NCI-H2196 treated with DMSO at 0.1 percent for 48 hours (cell line): Measurements from ENCODE around the gene ASAP2.

Experiments used
- DNase-seq: peaks from one replicate; lab custom pipeline; 2025; ENCODE audit not compliant: unreplicated experiment; lab: John Stamatoyannopoulos, UW

ASAP2 gene

GRCh38 chr2:9230051-9230802, 23.6 kb downstream of the ASAP2 start:
- no peak for DNase-seq

GRCh38 chr2:9230881-9231280, 24.3 kb downstream of the ASAP2 start:
- no peak for DNase-seq

GRCh38 chr2:9231291-9232165, 24.9 kb downstream of the ASAP2 start:
- DNase-seq, result no peak

- no peak for DNase-seq
These were observed 25.5 kb downstream of the ASAP2 start for GRCh38 chr2:9232166-9232479.

GRCh38 chr2:9232886-9233285, 26.3 kb downstream of the ASAP2 start:
- no peak for DNase-seq

- DNase-seq, result no peak
These were observed 28.1 kb downstream of the ASAP2 start for GRCh38 chr2:9234680-9235146.

GRCh38 chr2:9235147-9236044, 28.8 kb downstream of the ASAP2 start:
- DNase-seq, result no peak

GRCh38 chr2:9236045-9236344, 29.4 kb downstream of the ASAP2 start:
- no peak for DNase-seq

GRCh38 chr2:9236867-9237266, 30.3 kb downstream of the ASAP2 start:
- no peak for DNase-seq

GRCh38 chr2:9237831-9238230, 31.2 kb downstream of the ASAP2 start:
- no peak for DNase-seq

- DNase-seq, result no peak
These were observed 32.1 kb downstream of the ASAP2 start for GRCh38 chr2:9238591-9239326.

GRCh38 chr2:9239616-9240015, 33.0 kb downstream of the ASAP2 start:
- no peak for DNase-seq

GRCh38 chr2:9240745-9241144, 34.1 kb downstream of the ASAP2 start:
- DNase-seq, result no peak

- no peak for DNase-seq
These were observed 34.6 kb downstream of the ASAP2 start for GRCh38 chr2:9241233-9241632.

- DNase-seq, result no peak
These were observed 36.7 kb downstream of the ASAP2 start for GRCh38 chr2:9243357-9243756.

- no peak for DNase-seq
These were observed 38.5 kb downstream of the ASAP2 start for GRCh38 chr2:9244985-9245544.

GRCh38 chr2:9247177-9247576, 40.6 kb downstream of the ASAP2 start:
- no peak for DNase-seq

GRCh38 chr2:9247786-9248185, 41.2 kb downstream of the ASAP2 start:
- DNase-seq, result peak; percentile 42

- no peak for DNase-seq
These were observed 41.8 kb downstream of the ASAP2 start for GRCh38 chr2:9248363-9248762.

- DNase-seq, result no peak
These were observed 42.6 kb downstream of the ASAP2 start for GRCh38 chr2:9249020-9249800.
